HEK293 (cell line): ENCODE results near the gene C19orf53.

Experiments
- FEZF1 ChIP-seq: fragments of 450-650 bp; formaldehyde crosslinking; IDR thresholded peaks from 2 replicates; pipeline ENCODE4 v1.5.1; 2016; ENCODE audit warnings: missing biosample characterization, missing genetic modification characterization
- GLIS1 ChIP-seq: fragments of 450-650 bp; formaldehyde crosslinking; IDR thresholded peaks from 2 replicates; pipeline ENCODE4 v1.5.1; 2016; ENCODE audit warnings: missing biosample characterization, missing genetic modification characterization
- HOXD13 ChIP-seq: sonication (generic); formaldehyde crosslinking; IDR thresholded peaks from 2 replicates; pipeline ENCODE4 v1.8.0; 2022; ENCODE audit warnings: missing genetic modification reagents, borderline replicate concordance
- KLF10 ChIP-seq: fragments of 450-650 bp; IDR thresholded peaks from 2 replicates; pipeline ENCODE4 v1.5.1; 2018; ENCODE audit warnings: missing biosample characterization, mild to moderate bottlenecking, missing genetic modification characterization
- PATZ1 ChIP-seq: fragments of 450-650 bp; formaldehyde crosslinking; IDR thresholded peaks from 2 replicates; pipeline ENCODE4 v1.5.1; 2016; ENCODE audit warnings: missing biosample characterization, missing genetic modification characterization
- PRDM1 ChIP-seq: fragments of 450-650 bp; formaldehyde crosslinking; IDR thresholded peaks from 2 replicates; pipeline ENCODE4; 2016; ENCODE audit warnings: missing biosample characterization, missing genetic modification characterization
- PRDM10 ChIP-seq: fragments of 450-650 bp; formaldehyde crosslinking; IDR thresholded peaks from 2 replicates; pipeline ENCODE4 v1.5.1; 2016; ENCODE audit warnings: missing biosample characterization, missing genetic modification characterization
- PRDM4 ChIP-seq: fragments of 450-650 bp; formaldehyde crosslinking; IDR thresholded peaks from 2 replicates; pipeline ENCODE4 v1.5.1; 2017; ENCODE audit warnings: missing biosample characterization, missing genetic modification characterization
- SP2 ChIP-seq: fragments of 450-650 bp; formaldehyde crosslinking; IDR thresholded peaks from 2 replicates; pipeline ENCODE4 v1.5.1; 2016; ENCODE audit warnings: missing biosample characterization, missing genetic modification characterization
- ZBTB7A ChIP-seq: fragments of 450-650 bp; formaldehyde crosslinking; IDR thresholded peaks from 2 replicates; pipeline ENCODE4 v1.5.1; 2016; ENCODE audit warnings: low read depth, missing biosample characterization, missing genetic modification characterization
- ZNF114 ChIP-seq: fragments of 450-650 bp; formaldehyde crosslinking; IDR thresholded peaks from 2 replicates; pipeline ENCODE4 v1.5.0; 2017; ENCODE audit warnings: missing biosample characterization, missing genetic modification characterization
- ZNF146 ChIP-seq: fragments of 450-650 bp; formaldehyde crosslinking; IDR thresholded peaks from 2 replicates; pipeline ENCODE4 v1.5.1; 2016; ENCODE audit warnings: missing biosample characterization, missing genetic modification characterization
- ZNF148 ChIP-seq: fragments of 450-650 bp; formaldehyde crosslinking; IDR thresholded peaks from 2 replicates; pipeline ENCODE4 v1.5.0; 2017; ENCODE audit warnings: missing biosample characterization, missing genetic modification characterization, borderline replicate concordance
- ZNF174 ChIP-seq: fragments of 450-650 bp; formaldehyde crosslinking; IDR thresholded peaks from 2 replicates; pipeline ENCODE4 v1.5.0; 2017; ENCODE audit warnings: missing biosample characterization, mild to moderate bottlenecking, missing genetic modification characterization
- ZNF2 ChIP-seq: fragments of 450-650 bp; formaldehyde crosslinking; IDR thresholded peaks from 2 replicates; pipeline ENCODE4 v1.5.1; 2016; ENCODE audit warnings: missing biosample characterization, missing genetic modification characterization
- ZNF223 ChIP-seq: fragments of 450-650 bp; formaldehyde crosslinking; IDR thresholded peaks from 2 replicates; pipeline ENCODE4 v1.5.1; 2016; ENCODE audit warnings: missing biosample characterization, missing genetic modification characterization
- ZNF335 ChIP-seq: fragments of 450-650 bp; formaldehyde crosslinking; conservative IDR thresholded peaks from 2 replicates; pipeline ENCODE4 v1.5.1; 2016; ENCODE audit warnings: missing biosample characterization, missing genetic modification characterization
- ZNF354C ChIP-seq: fragments of 450-650 bp; formaldehyde crosslinking; IDR thresholded peaks from 2 replicates; pipeline ENCODE4 v1.5.1; 2016; ENCODE audit warnings: missing biosample characterization, missing genetic modification characterization, low read depth, borderline replicate concordance
- ZNF433 ChIP-seq: fragments of 450-650 bp; formaldehyde crosslinking; IDR thresholded peaks from 2 replicates; pipeline ENCODE4 v1.5.1; 2016; ENCODE audit warnings: missing biosample characterization, missing genetic modification characterization, low read depth
- ZNF558 ChIP-seq: fragments of 450-650 bp; formaldehyde crosslinking; IDR thresholded peaks from 2 replicates; pipeline ENCODE4 v1.5.1; 2016; ENCODE audit warnings: missing biosample characterization, missing genetic modification characterization
- ZNF585B ChIP-seq: fragments of 450-650 bp; formaldehyde crosslinking; IDR thresholded peaks from 2 replicates; pipeline ENCODE4 v1.5.1; 2016; ENCODE audit warnings: missing biosample characterization, missing genetic modification characterization
- ZNF623 ChIP-seq: fragments of 450-650 bp; formaldehyde crosslinking; IDR thresholded peaks from 2 replicates; pipeline ENCODE4 v1.5.1; 2016; ENCODE audit warnings: missing biosample characterization, missing genetic modification characterization
- ZNF658 ChIP-seq: fragments of 450-650 bp; formaldehyde crosslinking; IDR thresholded peaks from 2 replicates; pipeline ENCODE4; 2016; ENCODE audit warnings: missing biosample characterization, missing genetic modification characterization
- ZNF701 ChIP-seq: fragments of 450-650 bp; formaldehyde crosslinking; IDR thresholded peaks from 2 replicates; pipeline ENCODE4 v1.5.1; 2016; ENCODE audit warnings: missing biosample characterization, missing genetic modification characterization
- ZNF768 ChIP-seq: fragments of 450-650 bp; formaldehyde crosslinking; IDR thresholded peaks from 2 replicates; pipeline ENCODE4 v1.5.1; 2018; ENCODE audit warnings: missing biosample characterization, mild to moderate bottlenecking, missing genetic modification characterization
- ZSCAN30 ChIP-seq: fragments of 450-650 bp; IDR thresholded peaks from 2 replicates; pipeline ENCODE4 v1.5.1; 2018; ENCODE audit warnings: missing biosample characterization, mild to moderate bottlenecking, missing genetic modification characterization, moderate library complexity
- ZSCAN4 ChIP-seq: fragments of 450-650 bp; formaldehyde crosslinking; IDR thresholded peaks from 2 replicates; pipeline ENCODE4 v1.5.1; 2017; ENCODE audit warnings: missing biosample characterization, missing genetic modification characterization

C19orf53 gene

GRCh38 chr19:13731147-13731964, 42.9 kb upstream of the C19orf53 start (continued):
- TF ChIP-seq FEZF1 (tag by site-specific recombination) (no peak), ZNF2 (tag by site-specific recombination) (peak; percentile 83), ZNF623 (tag by site-specific recombination) (no peak), PATZ1 (tag by site-specific recombination) (0 out of 2 replicates have a peak, but pooled peaks have one; percentile 44), PRDM4 (tag by site-specific recombination) (peak; percentile 47; the same call in 1 of the 2 replicates), SP2 (peak; percentile 67), ZNF585B (tag by site-specific recombination) (no peak), ZBTB7A (tag by site-specific recombination) (no peak), ZNF335 (tag by site-specific recombination) (peak; percentile 87), ZNF174 (no peak), ZNF223 (no peak), ZSCAN4 (tag by site-specific recombination) (0 out of 2 replicates have a peak, but pooled peaks have one; percentile 11), GLIS1 (peak; percentile 15; the same call in 1 of the 2 replicates), ZNF354C (tag by site-specific recombination) (no peak), ZNF146 (tag by site-specific recombination) (no peak), ZNF768 (tag by site-specific recombination) (no peak), PRDM1 (peak; percentile 81; the same call in 1 of the 2 replicates), ZSCAN30 (tag by site-specific recombination) (no peak), PRDM10 (tag by site-specific recombination) (no peak), ZNF658 (tag by site-specific recombination) (no peak), ZNF114 (no peak), ZNF148 (tag by site-specific recombination) (no peak), ZNF701 (tag by site-specific recombination) (no peak), KLF10 (tag by site-specific recombination) (peak; percentile 82), ZNF558 (peak; percentile 68; the same call in 1 of the 2 replicates), ZNF433 (tag by site-specific recombination) (no peak), HOXD13 (no peak)
